Fibroblast of the aortic adventitia (primary cell): Measurements from ENCODE around the gene CLASRP. TPM values are rescaled to one million over a fixed set of nuclear protein-coding genes. Genes with fewer than 3 reads are reported as not detected.

ENCODE experiments used
- DNase-seq: peaks from one replicate; pipeline ENCODE4 v3.0.0-alpha.2; 2010; ENCODE audit warnings: low read depth
- H3K4me3 ChIP-seq: 2 replicates; pipeline ENCODE4 v1.5.1; 2011; ENCODE audit warnings: low read depth, mild to moderate bottlenecking, control low read depth, low read length, moderate library complexity
- CTCF ChIP-seq: IDR thresholded peaks from 2 replicates; pipeline ENCODE4 v1.5.1; 2011; ENCODE audit warnings: mild to moderate bottlenecking, low read length, control low read depth, inconsistent platforms; ENCODE audit not compliant: insufficient read depth
- total RNA-seq: library from RNA; depleted of rRNA; stranded (reverse); fragments of >200 nt; gene quantifications from 2 replicates; pipeline ENCODE4 v1.2.3, GENCODE V29; 2012; ENCODE audit warnings: low replicate concordance

CLASRP gene
- total RNA-seq, 1 donor: 32.4 TPM

- TF ChIP-seq CTCF: no peak
- H3K4me3 ChIP-seq: no peak overlapping the region
- no peak for DNase-seq
Measured at GRCh38 chr19:45049073-45049736, 10.4 kb downstream of the CLASRP start.

- no peak for DNase-seq
- no peak overlapping the region for H3K4me3 ChIP-seq
- TF ChIP-seq CTCF: no peak
Measured at GRCh38 chr19:45050036-45050435, 11.2 kb downstream of the CLASRP start.

GRCh38 chr19:45051929-45052579 lies 13.2 kb downstream of the CLASRP start:
- no peak for TF ChIP-seq CTCF
- H3K4me3 ChIP-seq: no peak overlapping the region
- no peak for DNase-seq

GRCh38 chr19:45056831-45057230 lies 18.0 kb downstream of the CLASRP start:
- no peak overlapping the region for H3K4me3 ChIP-seq
- no peak for DNase-seq
- TF ChIP-seq CTCF: no peak

- no peak for DNase-seq
- no peak overlapping the region for H3K4me3 ChIP-seq
Measured at GRCh38 chr19:45057444-45057843, 18.6 kb downstream of the CLASRP start.

GRCh38 chr19:45058622-45059159 lies 19.8 kb downstream of the CLASRP start:
- TF ChIP-seq CTCF: no peak
- no peak overlapping the region for H3K4me3 ChIP-seq
- DNase-seq: no peak

More at GRCh38 chr19:45057444-45057843, 18.6 kb downstream of the CLASRP start:
- no peak for TF ChIP-seq CTCF
